ENCODE measurements around the gene SLK. TPM values are rescaled to one million over a fixed set of nuclear protein-coding genes. Genes with fewer than 3 reads are reported as not detected.

Gene SLK
- 53.6 and 55.9 TPM in 2 replicates for total RNA-seq

DNA sequence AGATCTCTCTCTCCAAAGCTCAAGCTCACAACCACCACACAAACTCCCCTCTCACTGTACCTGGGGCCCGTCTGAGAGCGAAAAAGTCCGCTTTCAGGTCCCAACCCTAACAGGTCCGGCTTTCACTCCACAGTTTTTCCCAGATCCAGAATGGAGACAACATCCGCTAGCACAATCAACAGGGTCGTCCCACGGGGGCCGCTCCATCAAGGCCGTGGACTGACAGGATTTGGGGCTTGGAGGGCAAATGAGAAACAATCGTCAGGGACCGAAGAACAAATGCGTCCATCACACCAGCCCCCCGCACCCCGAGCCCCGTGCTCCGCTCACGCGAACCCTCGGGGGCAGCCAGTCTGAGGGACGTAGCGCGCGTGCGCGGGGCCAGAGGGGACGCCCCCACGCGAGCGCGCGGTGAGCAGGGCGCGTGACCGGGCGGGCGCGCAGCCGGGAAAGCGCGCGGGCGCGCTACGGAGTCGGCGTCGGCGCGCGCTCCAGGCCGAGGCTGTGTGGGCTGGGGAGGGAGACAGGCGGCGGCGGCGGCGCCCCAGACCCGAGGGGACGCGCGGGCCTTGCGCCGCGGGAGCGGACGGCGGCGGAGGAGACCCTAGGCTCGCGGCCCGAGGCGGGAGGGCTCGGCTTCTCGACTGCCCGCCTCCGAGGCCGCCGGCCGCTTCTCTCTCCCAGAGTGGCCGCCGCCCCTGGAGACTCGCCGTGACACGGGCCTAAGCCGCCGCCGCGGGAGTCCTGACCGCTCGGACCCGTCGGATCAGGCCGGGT, at the start of gene SLK:
TSS of gene SLK (plus strand) at position 470 of the 777 bp plus-strand sequence. CDS start 606 bp downstream, outside the sequence.

GRCh38 chr10:103918053-103918846, 48.7 kb upstream of the SLK start, which contains the start of gene STN1:
TSS of gene STN1 (minus strand) at chr10:103918184. CDS start at chr10:103917594, 590 bp downstream.

Other genes starting within 250 kb of the SLK start
- 2.1 and 2.3 TPM in 2 replicates for gene SH3PXD2A, start 111.6 kb upstream of the SLK start, total RNA-seq
- 34.8 and 35.4 TPM in 2 replicates for gene STN1, start 49.0 kb upstream of the SLK start, total RNA-seq
- gene COL17A1, start 118.7 kb downstream of the SLK start, total RNA-seq = 0.65 and 1.4 TPM in 2 replicates
- 12.0 and 16.4 TPM in 2 replicates for gene SFR1, start 155.0 kb downstream of the SLK start, total RNA-seq